OCI-LY7 (cell line): ENCODE measurements around the gene FNDC5. TPM values are rescaled to one million over a fixed set of nuclear protein-coding genes. Genes with fewer than 3 reads are reported as not detected.

Experiments
- BruUV-seq: library from RNA; stranded (reverse); fragments of 400-500 nt; replicated peaks from 2 replicates; lab custom pipeline; 2021; lab: Mats Ljungman, UMichigan
- CTCF ChIA-PET: fragments of 300-600 bp; sonication (Branson Sonifier 250); formaldehyde crosslinking; loops from one replicate; lab custom pipeline; 2022; ENCODE audit warnings: antibody characterized with exemption; ENCODE audit not compliant: unreplicated experiment; lab: Charles Lee
- POLR2A ChIA-PET: fragments of 300-600 bp; sonication (Branson Sonifier 250); formaldehyde crosslinking; loops from one replicate; lab custom pipeline; 2022; ENCODE audit warnings: antibody characterized with exemption; lab: Charles Lee
- DNase-seq: peaks from one replicate; pipeline ENCODE4 v3.0.0-alpha.2; 2015; ENCODE audit warnings: low spot score
- H2AFZ ChIP-seq: fragments of 200-600 bp; sonication (generic), shearing (Covaris generic); 2 replicates; pipeline ENCODE4 v1.6.1; 2014; ENCODE audit warnings: mild to moderate bottlenecking, antibody characterized with exemption, low read length, moderate library complexity
- H3K27ac ChIP-seq: fragments of 200-600 bp; sonication (generic); 2 replicates; pipeline ENCODE4 v1.5.1; 2014; ENCODE audit warnings: mixed run types, low read depth, mild to moderate bottlenecking, moderate library complexity, low read length, inconsistent platforms; ENCODE audit not compliant: poor library complexity, severe bottlenecking
- H3K36me3 ChIP-seq: fragments of 200-600 bp; sonication (generic); 2 replicates; pipeline ENCODE4 v1.6.1; 2014; ENCODE audit warnings: mild to moderate bottlenecking, antibody characterized with exemption, low read length, moderate library complexity, mixed read lengths; ENCODE audit not compliant: insufficient read depth
- H3K4me1 ChIP-seq: fragments of 200-600 bp; sonication (generic); 2 replicates; pipeline ENCODE4 v1.5.1; 2014; ENCODE audit warnings: mild to moderate bottlenecking, low read length; ENCODE audit not compliant: insufficient read depth, poor library complexity, severe bottlenecking
- H3K4me2 ChIP-seq: fragments of 200-600 bp; sonication (generic); 2 replicates; pipeline ENCODE4 v1.6.1; 2014; ENCODE audit warnings: mild to moderate bottlenecking, low read length
- H3K4me3 ChIP-seq: fragments of 200-600 bp; sonication (generic); 2 replicates; pipeline ENCODE4 v1.5.1; 2014; ENCODE audit warnings: mild to moderate bottlenecking, low read depth, low read length; ENCODE audit not compliant: poor library complexity, severe bottlenecking
- H3K79me2 ChIP-seq: fragments of 200-600 bp; sonication (generic); 2 replicates; pipeline ENCODE4 v1.6.1; 2016; ENCODE audit warnings: low read depth, mild to moderate bottlenecking, low read length, moderate library complexity, mixed read lengths; ENCODE audit not compliant: insufficient read depth
- H3K9me2 ChIP-seq: fragments of 200-600 bp; sonication (generic); 2 replicates; pipeline ENCODE4 v1.6.1; 2016; ENCODE audit warnings: mild to moderate bottlenecking, low read length, mixed read lengths; ENCODE audit not compliant: insufficient read depth
- H3K9me3 ChIP-seq: fragments of 200-600 bp; sonication (generic); 2 replicates; pipeline ENCODE4 v1.6.1; 2014; ENCODE audit warnings: mild to moderate bottlenecking, mixed run types, low read length, mixed read lengths
- H4K20me1 ChIP-seq: fragments of 200-600 bp; sonication (generic); 2 replicates; pipeline ENCODE4 v1.6.1; 2014; ENCODE audit warnings: mild to moderate bottlenecking, antibody characterized with exemption, low read length, moderate library complexity, mixed read lengths; ENCODE audit not compliant: insufficient read depth
- EZH2phosphoT487 ChIP-seq: fragments of 200-600 bp; sonication (generic); IDR thresholded peaks from 2 replicates; pipeline ENCODE4 v1.6.1; 2018; ENCODE audit warnings: low read depth, borderline replicate concordance, mild to moderate bottlenecking, mixed run types, antibody characterized with exemption, low read length, moderate library complexity, mixed read lengths
- intact Hi-C: fragments of 100-400 bp; cut with micrococcal nuclease; formaldehyde crosslinking; loops from one replicate; pipeline ENCODE4 v1.10.0; 2022; ENCODE audit not compliant: unreplicated experiment
- total RNA-seq, 2 experiments: library from RNA; depleted of rRNA in 1 of 2; stranded (reverse); fragments of >200 nt in 1 of 2; shearing (Covaris generic) in 1 of 2; gene quantifications; 2 replicates each; pipeline ENCODE4 v1.2.3, GENCODE V29; 2014 to 2022
- TF ChIP-seq, protein P1 (sequence below): fragments of 200-600 bp; sonication (generic); conservative IDR thresholded peaks from 2 replicates; pipeline ENCODE4 v1.5.1; 2014; ENCODE audit warnings: mild to moderate bottlenecking, antibody characterized with exemption, low read length, moderate library complexity, mixed read lengths

The FNDC5 gene
- total RNA-seq, 2 experiments from 2014 or later: not detected

GRCh38 chr1:32858791-32859190 is 11.9 kb downstream of the FNDC5 start:
- BruUV-seq: no TSS peak
- TF ChIP-seq, protein P1, sequence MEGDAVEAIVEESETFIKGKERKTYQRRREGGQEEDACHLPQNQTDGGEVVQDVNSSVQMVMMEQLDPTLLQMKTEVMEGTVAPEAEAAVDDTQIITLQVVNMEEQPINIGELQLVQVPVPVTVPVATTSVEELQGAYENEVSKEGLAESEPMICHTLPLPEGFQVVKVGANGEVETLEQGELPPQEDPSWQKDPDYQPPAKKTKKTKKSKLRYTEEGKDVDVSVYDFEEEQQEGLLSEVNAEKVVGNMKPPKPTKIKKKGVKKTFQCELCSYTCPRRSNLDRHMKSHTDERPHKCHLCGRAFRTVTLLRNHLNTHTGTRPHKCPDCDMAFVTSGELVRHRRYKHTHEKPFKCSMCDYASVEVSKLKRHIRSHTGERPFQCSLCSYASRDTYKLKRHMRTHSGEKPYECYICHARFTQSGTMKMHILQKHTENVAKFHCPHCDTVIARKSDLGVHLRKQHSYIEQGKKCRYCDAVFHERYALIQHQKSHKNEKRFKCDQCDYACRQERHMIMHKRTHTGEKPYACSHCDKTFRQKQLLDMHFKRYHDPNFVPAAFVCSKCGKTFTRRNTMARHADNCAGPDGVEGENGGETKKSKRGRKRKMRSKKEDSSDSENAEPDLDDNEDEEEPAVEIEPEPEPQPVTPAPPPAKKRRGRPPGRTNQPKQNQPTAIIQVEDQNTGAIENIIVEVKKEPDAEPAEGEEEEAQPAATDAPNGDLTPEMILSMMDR: no peak
- TF ChIP-seq EZH2phosphoT487: no peak
- POLR2A ChIA-PET: no interaction called here

GRCh38 chr1:32858136-32858535 is 12.6 kb downstream of the FNDC5 start:
- intact Hi-C loops: no loop called here
- TF ChIP-seq, protein P1: no peak
- TF ChIP-seq EZH2phosphoT487: no peak
- H3K9me2 ChIP-seq: no peaks in the 10 kb centered on the region
- no peak overlapping the region for H2AFZ ChIP-seq
- H3K4me3 ChIP-seq: no peak overlapping the region
- no peaks in the 10 kb centered on the region for H3K79me2 ChIP-seq
- peaks cover 85% of the 10 kb centered on the region for H3K36me3 ChIP-seq
- no peaks in the 10 kb centered on the region for H3K9me3 ChIP-seq
- ChIA-PET POLR2A (no interaction called here), CTCF (no interaction called here)
- no peaks in the 10 kb centered on the region for H3K4me1 ChIP-seq
- DNase-seq: no peak
- no peak overlapping the region for H3K4me2 ChIP-seq
- H3K27ac ChIP-seq: no peak overlapping the region
- H4K20me1 ChIP-seq: no peaks in the 10 kb centered on the region
- BruUV-seq: no TSS peak

More at GRCh38 chr1:32858791-32859190, 11.9 kb downstream of the FNDC5 start:
- intact Hi-C loops: no loop called here
- Histone ChIP-seq H2AFZ (no peak overlapping the region), H3K9me3 (no peaks in the 10 kb centered on the region), H3K4me3 (no peak overlapping the region), H3K4me2 (no peak overlapping the region), H3K36me3 (peaks cover 86% of the 10 kb centered on the region), H3K27ac (no peak overlapping the region), H3K9me2 (no peaks in the 10 kb centered on the region), H3K4me1 (no peaks in the 10 kb centered on the region), H3K79me2 (no peaks in the 10 kb centered on the region), H4K20me1 (no peaks in the 10 kb centered on the region)
- no peak for DNase-seq
- CTCF ChIA-PET: interaction anchor here (1.3 kb wide), 1 partner anchor 17 kb away, joined by 3 read pairs; no protein-coding TSS in a partner anchor

DNA sequence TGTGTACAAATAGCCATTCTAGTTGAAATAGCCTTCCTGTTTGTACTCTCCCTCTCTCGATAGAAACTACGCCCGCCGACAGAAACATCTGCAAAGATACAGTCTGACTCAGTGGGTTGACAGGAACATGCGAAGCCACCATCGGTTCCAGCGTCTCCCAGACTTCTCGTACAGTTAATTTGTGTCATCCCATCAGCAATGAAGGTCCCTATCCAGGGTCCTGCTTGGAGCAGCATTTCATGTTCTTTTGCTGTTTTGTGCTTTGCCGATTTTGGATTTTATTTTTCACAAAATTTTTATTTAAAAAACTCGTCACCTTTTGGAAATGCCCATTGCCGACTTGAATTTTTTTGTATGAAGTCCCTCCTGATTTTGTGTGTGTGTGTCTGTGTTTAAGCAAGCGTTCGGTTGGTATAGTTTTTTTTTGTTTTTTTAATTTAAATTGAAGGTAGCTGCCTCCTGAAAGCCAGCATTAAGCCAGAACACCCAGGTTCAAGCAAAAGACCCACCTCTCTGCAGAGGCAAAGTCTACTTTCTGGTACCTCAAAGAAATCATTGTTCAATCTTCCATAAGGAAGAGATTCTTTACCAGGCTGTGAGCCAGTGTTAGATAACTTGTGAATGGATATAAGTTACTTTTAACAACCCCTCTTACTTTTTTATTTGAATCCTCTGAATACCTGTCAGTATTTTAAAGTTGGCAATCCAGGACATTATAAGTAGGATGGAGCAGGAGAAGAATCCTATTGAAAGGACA is 14.7 kb downstream of the FNDC5 start:
- H3K27ac ChIP-seq: no peak overlapping the region
- TSS peak; percentile 30 for BruUV-seq
- H4K20me1 ChIP-seq: no peaks in the 10 kb centered on the region
- no peak for TF ChIP-seq EZH2phosphoT487
- TF ChIP-seq, protein P1: no peak
- H3K9me3 ChIP-seq: no peaks in the 10 kb centered on the region
- H3K79me2 ChIP-seq: no peaks in the 10 kb centered on the region
- H3K4me3 ChIP-seq: no peak overlapping the region
- no peaks in the 10 kb centered on the region for H3K9me2 ChIP-seq
- no peak overlapping the region for H3K4me2 ChIP-seq
- ChIA-PET CTCF (no interaction called here), POLR2A (no interaction called here)
- no peaks in the 10 kb centered on the region for H3K4me1 ChIP-seq
- DNase-seq: no peak
- H3K36me3 ChIP-seq: peaks cover 89% of the 10 kb centered on the region
- intact Hi-C loops: no loop called here
- no peak overlapping the region for H2AFZ ChIP-seq
